ENCODE data around the gene ABCC5. TPM values are rescaled to one million over a fixed set of nuclear protein-coding genes. Genes with fewer than 3 reads are reported as not detected.
A peak's percentile ranks its signal among the peaks of the same experiment; 100 is the strongest.

ABCC5 gene
- total RNA-seq, 4 donors from 2014 or later, result 15.9 to 46.0 (median 23.3) TPM

DNA sequence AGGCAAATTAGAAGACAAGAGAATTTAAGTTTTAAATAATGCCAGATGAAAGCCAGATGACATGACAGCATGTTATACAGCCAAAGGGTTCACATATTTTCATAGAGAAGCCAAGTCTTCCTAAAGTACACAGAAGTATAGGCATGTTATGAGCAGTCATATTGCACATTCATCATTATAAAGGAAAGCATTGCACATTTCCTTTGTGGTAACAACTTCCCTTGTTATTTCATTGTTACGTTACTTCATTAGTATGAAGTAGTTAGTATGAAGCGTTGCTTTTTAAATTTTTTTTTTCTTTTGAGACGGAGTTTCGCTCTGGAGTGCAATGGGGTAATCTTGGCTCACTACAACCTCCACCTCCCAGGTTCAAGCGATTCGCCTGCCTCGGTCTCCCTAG lies 4.6 kb upstream of the ABCC5 start:
- no peak overlapping the region for H3K4me3 ChIP-seq
- no peaks in the 10 kb centered on the region for H3K27me3 ChIP-seq
- no peak for DNase-seq
- H3K27ac ChIP-seq, result no peak overlapping the region
- no peaks in the 10 kb centered on the region for H3K9me3 ChIP-seq
- H3K4me1 ChIP-seq, result no peaks in the 10 kb centered on the region
- H3K36me3 ChIP-seq, result no peaks in the 10 kb centered on the region
- intact Hi-C loops (cut with DNase I; ENCODE audit: low total_unique reads), result no loop called here
- no peak for TF ChIP-seq POLR2A (IDR thresholded peaks at IDR 0.05)
- TF ChIP-seq, protein P1, sequence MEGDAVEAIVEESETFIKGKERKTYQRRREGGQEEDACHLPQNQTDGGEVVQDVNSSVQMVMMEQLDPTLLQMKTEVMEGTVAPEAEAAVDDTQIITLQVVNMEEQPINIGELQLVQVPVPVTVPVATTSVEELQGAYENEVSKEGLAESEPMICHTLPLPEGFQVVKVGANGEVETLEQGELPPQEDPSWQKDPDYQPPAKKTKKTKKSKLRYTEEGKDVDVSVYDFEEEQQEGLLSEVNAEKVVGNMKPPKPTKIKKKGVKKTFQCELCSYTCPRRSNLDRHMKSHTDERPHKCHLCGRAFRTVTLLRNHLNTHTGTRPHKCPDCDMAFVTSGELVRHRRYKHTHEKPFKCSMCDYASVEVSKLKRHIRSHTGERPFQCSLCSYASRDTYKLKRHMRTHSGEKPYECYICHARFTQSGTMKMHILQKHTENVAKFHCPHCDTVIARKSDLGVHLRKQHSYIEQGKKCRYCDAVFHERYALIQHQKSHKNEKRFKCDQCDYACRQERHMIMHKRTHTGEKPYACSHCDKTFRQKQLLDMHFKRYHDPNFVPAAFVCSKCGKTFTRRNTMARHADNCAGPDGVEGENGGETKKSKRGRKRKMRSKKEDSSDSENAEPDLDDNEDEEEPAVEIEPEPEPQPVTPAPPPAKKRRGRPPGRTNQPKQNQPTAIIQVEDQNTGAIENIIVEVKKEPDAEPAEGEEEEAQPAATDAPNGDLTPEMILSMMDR (IDR thresholded peaks at IDR 0.05), result no peak

GRCh38 chr3:184018424-184018973 lies 815 bp upstream of the ABCC5 start:
- Histone ChIP-seq H3K36me3 (no peaks in the 10 kb centered on the region), H3K4me3 (peak overlapping the region; percentile 84 to 92), H3K27ac (peak overlapping the region; percentile 76 to 81), H3K9me3 (no peaks in the 10 kb centered on the region), H3K27me3 (no peaks in the 10 kb centered on the region), H3K4me1 (peaks cover 0 to 9% of the 10 kb centered on the region in 2 donors)
- DNase-seq, result no peak
- TF ChIP-seq POLR2A (IDR thresholded peaks at IDR 0.05), result no peak
- TF ChIP-seq, protein P1 (IDR thresholded peaks at IDR 0.05), result no peak
- intact Hi-C loops (cut with DNase I; ENCODE audit: low total_unique reads), result no loop called here

DNA sequence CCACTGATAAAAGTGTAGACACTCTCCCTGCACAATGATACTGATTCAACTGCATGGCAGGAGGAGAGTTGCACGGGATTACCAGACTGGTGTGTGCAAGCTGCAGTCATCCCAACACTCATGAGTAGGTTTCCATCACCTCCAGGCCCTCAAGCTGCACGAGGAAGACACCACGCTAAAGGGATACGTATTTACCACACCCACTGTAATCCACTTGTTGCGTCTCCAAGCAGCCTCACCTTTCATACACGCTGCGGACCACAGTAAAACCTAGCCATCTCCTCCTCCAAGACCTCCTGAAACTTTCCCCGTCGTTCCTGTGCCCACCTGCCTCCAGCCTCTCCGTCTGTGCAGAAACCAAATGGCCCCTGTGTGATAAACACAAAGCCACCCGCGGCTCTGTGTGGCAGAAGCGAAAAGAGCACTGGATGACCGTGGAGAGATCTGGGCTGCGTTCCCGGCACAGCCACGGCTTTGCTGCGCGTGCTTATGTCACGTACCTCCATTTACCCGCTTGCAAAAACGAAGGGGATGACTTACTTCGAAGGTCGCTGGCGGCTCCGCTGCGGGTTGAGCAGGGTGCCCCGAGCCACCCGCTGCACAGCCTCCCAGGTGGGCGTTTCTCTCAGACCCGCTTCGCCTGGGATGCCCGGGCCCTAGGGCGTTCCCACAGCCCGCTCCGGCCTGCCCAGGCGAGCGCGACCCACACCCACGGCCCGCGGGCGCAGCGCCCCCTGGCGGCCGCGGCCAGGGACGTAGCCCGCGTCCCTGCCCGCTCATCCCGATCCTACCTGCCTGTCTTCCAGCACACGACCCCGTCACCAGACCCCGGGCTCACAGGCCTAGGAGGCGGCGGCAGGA lies 643 bp downstream of the ABCC5 start:
- Histone ChIP-seq H3K4me1 (peaks cover 0 to 9% of the 10 kb centered on the region in 2 donors), H3K36me3 (no peaks in the 10 kb centered on the region), H3K27me3 (no peaks in the 10 kb centered on the region), H3K27ac (peak overlapping the region; percentile 76 to 81), H3K4me3 (peak overlapping the region; percentile 84 to 92), H3K9me3 (no peaks in the 10 kb centered on the region)
- peak; percentile 45 to 66 for DNase-seq
- intact Hi-C loops (cut with DNase I; ENCODE audit: low total_unique reads), result no loop called here
- TF ChIP-seq POLR2A (IDR thresholded peaks at IDR 0.05), result no peak
- TF ChIP-seq, protein P1 (IDR thresholded peaks at IDR 0.05), result peak; percentile 65 to 98 (median 91)

- H3K9me3 ChIP-seq, result no peaks in the 10 kb centered on the region
- intact Hi-C loops (cut with DNase I; ENCODE audit: low total_unique reads), result no loop called here
- H3K4me1 ChIP-seq, result peaks cover 0 to 9% of the 10 kb centered on the region in 2 donors
- no peak overlapping the region for H3K4me3 ChIP-seq
- no peaks in the 10 kb centered on the region for H3K36me3 ChIP-seq
- no peak for DNase-seq
- TF ChIP-seq, protein P1 (IDR thresholded peaks at IDR 0.05), result no peak
- TF ChIP-seq POLR2A (IDR thresholded peaks at IDR 0.05), result no peak
- H3K27ac ChIP-seq, result no peak overlapping the region
- no peaks in the 10 kb centered on the region for H3K27me3 ChIP-seq
Measured at GRCh38 chr3:184016169-184016570, 1.5 kb downstream of the ABCC5 start.

DNA sequence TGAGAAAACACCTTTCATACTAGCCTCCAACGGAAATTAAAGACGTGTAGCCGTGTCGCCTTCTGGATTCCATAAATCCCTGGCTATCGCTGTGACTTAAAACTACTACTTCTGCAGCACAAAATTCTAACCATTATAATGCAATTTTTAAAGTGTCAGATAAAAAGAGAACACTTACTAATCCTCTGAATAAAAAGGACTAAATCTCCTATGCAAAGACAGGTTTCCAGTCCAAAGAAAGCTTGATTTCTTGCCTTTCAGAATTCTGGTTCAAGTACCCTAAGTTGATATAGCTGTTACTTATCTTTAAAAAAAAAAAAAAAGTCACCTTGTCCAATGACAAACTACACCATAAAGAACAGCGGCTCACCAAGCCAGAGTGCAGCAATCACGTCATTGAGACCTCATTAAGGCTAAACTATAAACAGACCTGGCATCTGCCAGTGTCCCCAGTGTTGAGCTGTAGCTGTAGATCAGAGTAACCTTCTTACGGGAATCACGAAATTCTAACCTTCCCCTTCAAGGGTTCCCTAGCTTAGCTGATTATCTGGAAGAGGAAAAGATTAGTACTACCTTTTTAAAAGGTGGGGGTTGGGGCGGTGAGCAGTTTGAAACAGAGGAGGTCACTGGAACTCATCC lies 2.2 kb downstream of the ABCC5 start:
- no peaks in the 10 kb centered on the region for H3K27me3 ChIP-seq
- no peaks in the 10 kb centered on the region for H3K36me3 ChIP-seq
- intact Hi-C loops (cut with DNase I; ENCODE audit: low total_unique reads), result no loop called here
- H3K4me3 ChIP-seq, result no peak overlapping the region
- H3K4me1 ChIP-seq, result peaks cover 0 to 9% of the 10 kb centered on the region in 2 donors
- DNase-seq, result no peak
- H3K27ac ChIP-seq, result no peak overlapping the region
- H3K9me3 ChIP-seq, result no peaks in the 10 kb centered on the region
- TF ChIP-seq, protein P1 (IDR thresholded peaks at IDR 0.05), result no peak
- no peak for TF ChIP-seq POLR2A (IDR thresholded peaks at IDR 0.05)

Measured in uterus (tissue), 4 donors.